ENCODE results near the gene SLC25A23. TPM values are rescaled to one million over a fixed set of nuclear protein-coding genes. Genes with fewer than 3 reads are reported as not detected.
"Not testable (repeated sequence)": the region's sequence is repeated elsewhere in the genome, so short reads cannot be mapped to it uniquely, and the experiment has no call there.

SLC25A23 gene
- total and polyA plus RNA-seq, 2 experiments from 2014 or later, result 12.5 to 33.2 TPM

DNA sequence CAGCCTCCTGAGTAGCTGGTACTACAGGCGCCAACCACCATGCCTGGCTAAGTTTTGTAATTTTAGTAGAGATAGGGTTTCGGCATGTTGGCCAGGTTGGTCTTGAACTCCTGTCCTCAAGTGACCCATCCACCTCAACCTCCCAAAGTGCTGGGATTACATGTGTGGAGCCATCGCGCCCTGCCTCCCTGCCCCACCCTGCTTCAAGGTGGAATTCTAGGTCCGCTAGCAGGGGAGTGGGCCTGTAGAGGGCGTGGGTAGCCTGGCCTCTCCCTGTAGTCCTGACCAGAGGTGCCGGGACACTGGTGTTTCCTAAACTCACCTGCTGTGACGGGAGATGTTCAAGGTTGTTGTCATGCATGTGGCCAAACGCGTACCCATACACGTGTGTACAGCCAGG, 26.4 kb downstream of the SLC25A23 start:
- WGBS, 2 experiments (ENCODE audit: low coverage in 1 of 2, low lambda C conversion rate in 2 of 2, missing lambda C conversion rate in 2 of 2), result 77 to 84% methylated on average over 7 to 11 of the region's 11 CpGs
- DNase-seq, result no peak
- Histone ChIP-seq H2AFZ (no peak overlapping the region), H3K9me2 (ENCODE audit: insufficient read depth) (no peaks in the 10 kb centered on the region), H3F3A (ENCODE audit: insufficient read depth) (no peaks in the 10 kb centered on the region), H3K4me1 (ENCODE audit: insufficient read depth) (no peaks in the 10 kb centered on the region), H4K20me1 (ENCODE audit: insufficient read depth) (no peaks in the 10 kb centered on the region), H3K9me3 (ENCODE audit: low read depth) (no peaks in the 10 kb centered on the region), H3K27me3 (replicated peaks; ENCODE audit: insufficient read depth) (no peaks in the 10 kb centered on the region), H3K36me3 (ENCODE audit: low read depth) (no peaks in the 10 kb centered on the region), H3K4me2 (ENCODE audit: unreplicated experiment) (no peak overlapping the region), H3K4me3 (no peak overlapping the region), H3K27ac (no peak overlapping the region), H3K79me2 (ENCODE audit: insufficient read depth) (no peaks in the 10 kb centered on the region), H3K9ac (no peak overlapping the region)
- in situ Hi-C loops (cut with MboI), result no loop called here
- no peak for TF ChIP-seq EZH2phosphoT487 (IDR thresholded peaks at IDR 0.05; ENCODE audit: insufficient read depth, low read depth)
- no peak for TF ChIP-seq EZH2 (IDR thresholded peaks at IDR 0.05; ENCODE audit: insufficient read depth, poor library complexity, severe bottlenecking)

DNA sequence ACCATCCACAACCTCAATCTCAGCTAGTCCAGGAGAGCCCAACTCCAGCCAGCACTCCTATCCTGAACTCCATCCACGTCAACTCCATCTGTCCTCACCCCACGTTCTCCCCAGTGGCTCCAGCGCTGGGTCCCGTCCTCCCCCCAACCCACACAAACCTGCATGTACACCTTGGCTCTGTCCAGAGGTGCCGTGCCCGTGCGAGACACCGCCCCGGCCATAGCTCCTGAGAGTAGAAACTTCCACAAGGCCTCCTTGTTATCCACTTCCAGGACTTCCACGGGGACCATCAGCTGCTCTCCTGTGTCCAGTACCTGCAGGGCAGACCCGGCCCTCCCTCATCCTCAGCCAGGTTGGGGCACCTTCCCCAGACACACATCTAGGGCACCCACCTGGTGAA, 27.7 kb downstream of the SLC25A23 start:
- no peak overlapping the region for H3K4me3 ChIP-seq
- H3K4me1 ChIP-seq (ENCODE audit: insufficient read depth), result no peaks in the 10 kb centered on the region
- no peaks in the 10 kb centered on the region for H3K27me3 ChIP-seq (replicated peaks; ENCODE audit: insufficient read depth)
- H2AFZ ChIP-seq, result no peak overlapping the region
- H3F3A ChIP-seq (ENCODE audit: insufficient read depth), result no peaks in the 10 kb centered on the region
- in situ Hi-C loops (cut with MboI), result no loop called here
- no peak overlapping the region for H3K9ac ChIP-seq
- no peaks in the 10 kb centered on the region for H3K79me2 ChIP-seq (ENCODE audit: insufficient read depth)
- H3K36me3 ChIP-seq (ENCODE audit: low read depth), result no peaks in the 10 kb centered on the region
- no peaks in the 10 kb centered on the region for H4K20me1 ChIP-seq (ENCODE audit: insufficient read depth)
- DNase-seq, result no peak
- no peak overlapping the region for H3K4me2 ChIP-seq (ENCODE audit: unreplicated experiment)
- no peak overlapping the region for H3K27ac ChIP-seq
- no peaks in the 10 kb centered on the region for H3K9me2 ChIP-seq (ENCODE audit: insufficient read depth)
- no peaks in the 10 kb centered on the region for H3K9me3 ChIP-seq (ENCODE audit: low read depth)
- TF ChIP-seq EZH2phosphoT487 (IDR thresholded peaks at IDR 0.05; ENCODE audit: insufficient read depth, low read depth) (no peak), EZH2 (IDR thresholded peaks at IDR 0.05; ENCODE audit: insufficient read depth, poor library complexity, severe bottlenecking) (no peak)
- WGBS, 2 experiments (ENCODE audit: low coverage in 1 of 2, low lambda C conversion rate in 2 of 2, missing lambda C conversion rate in 2 of 2), result 72 to 76% methylated on average over 11 of the region's 11 CpGs

DNA sequence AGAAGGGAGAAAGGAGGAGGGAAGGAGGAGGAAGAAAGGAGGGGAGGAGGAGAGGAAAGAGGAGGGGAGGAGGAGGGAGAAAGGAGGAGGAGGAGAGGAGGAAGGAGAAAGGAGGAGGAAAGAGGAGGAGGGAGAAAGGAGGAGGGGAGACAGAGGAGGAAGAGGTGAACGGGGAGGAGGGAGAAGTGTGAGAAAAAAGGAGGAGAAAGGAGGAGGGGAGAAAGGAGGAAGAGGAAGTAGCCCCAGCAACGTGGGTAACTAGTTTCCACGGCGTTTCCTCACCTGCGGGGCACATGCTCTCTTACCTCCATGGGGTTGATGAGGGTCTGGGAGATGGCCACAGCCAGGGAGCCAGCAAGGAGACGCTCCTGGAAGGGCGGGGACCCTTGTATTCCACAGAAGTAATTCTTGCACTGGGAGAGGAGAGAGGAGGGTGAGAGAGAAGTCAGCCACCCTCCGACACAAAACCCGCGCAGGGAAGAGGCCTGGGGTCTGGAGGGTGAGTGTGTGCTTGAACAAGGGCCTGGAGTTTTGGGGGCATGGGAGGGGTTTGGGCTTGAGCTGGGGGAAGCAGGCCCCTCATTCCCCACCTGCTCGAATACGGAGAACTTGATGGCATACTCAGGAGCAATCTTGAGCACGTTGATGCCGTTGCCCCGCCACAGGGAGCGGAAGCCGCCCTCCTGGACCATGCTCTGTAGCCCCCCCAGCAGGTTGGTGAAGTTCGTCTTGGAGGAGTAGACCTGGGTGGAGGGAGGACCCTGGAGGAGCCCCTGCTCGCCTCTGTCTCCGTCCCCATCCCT, 30.0 kb downstream of the SLC25A23 start:
- H3K36me3 ChIP-seq (ENCODE audit: low read depth), result no peaks in the 10 kb centered on the region
- no peaks in the 10 kb centered on the region for H3K79me2 ChIP-seq (ENCODE audit: insufficient read depth)
- no peak overlapping the region for H3K27ac ChIP-seq
- 43 to 58% methylated on average over 13 to 20 of the region's 20 CpGs for WGBS, 2 experiments (ENCODE audit: low coverage in 1 of 2, low lambda C conversion rate in 2 of 2, missing lambda C conversion rate in 2 of 2)
- no peaks in the 10 kb centered on the region for H3K9me2 ChIP-seq (ENCODE audit: insufficient read depth)
- H3K4me3 ChIP-seq, result no peak overlapping the region
- H3K9ac ChIP-seq, result no peak overlapping the region
- H3K4me1 ChIP-seq (ENCODE audit: insufficient read depth), result no peaks in the 10 kb centered on the region
- TF ChIP-seq EZH2phosphoT487 (IDR thresholded peaks at IDR 0.05; ENCODE audit: insufficient read depth, low read depth) (no peak), EZH2 (IDR thresholded peaks at IDR 0.05; ENCODE audit: insufficient read depth, poor library complexity, severe bottlenecking) (no peak)
- H3K27me3 ChIP-seq (replicated peaks; ENCODE audit: insufficient read depth), result no peaks in the 10 kb centered on the region
- H2AFZ ChIP-seq, result no peak overlapping the region
- no peaks in the 10 kb centered on the region for H3F3A ChIP-seq (ENCODE audit: insufficient read depth)
- no peak for DNase-seq
- H3K9me3 ChIP-seq (ENCODE audit: low read depth), result no peaks in the 10 kb centered on the region
- no peaks in the 10 kb centered on the region for H4K20me1 ChIP-seq (ENCODE audit: insufficient read depth)
- in situ Hi-C loops (cut with MboI), result no loop called here
- no peak overlapping the region for H3K4me2 ChIP-seq (ENCODE audit: unreplicated experiment)

DNA sequence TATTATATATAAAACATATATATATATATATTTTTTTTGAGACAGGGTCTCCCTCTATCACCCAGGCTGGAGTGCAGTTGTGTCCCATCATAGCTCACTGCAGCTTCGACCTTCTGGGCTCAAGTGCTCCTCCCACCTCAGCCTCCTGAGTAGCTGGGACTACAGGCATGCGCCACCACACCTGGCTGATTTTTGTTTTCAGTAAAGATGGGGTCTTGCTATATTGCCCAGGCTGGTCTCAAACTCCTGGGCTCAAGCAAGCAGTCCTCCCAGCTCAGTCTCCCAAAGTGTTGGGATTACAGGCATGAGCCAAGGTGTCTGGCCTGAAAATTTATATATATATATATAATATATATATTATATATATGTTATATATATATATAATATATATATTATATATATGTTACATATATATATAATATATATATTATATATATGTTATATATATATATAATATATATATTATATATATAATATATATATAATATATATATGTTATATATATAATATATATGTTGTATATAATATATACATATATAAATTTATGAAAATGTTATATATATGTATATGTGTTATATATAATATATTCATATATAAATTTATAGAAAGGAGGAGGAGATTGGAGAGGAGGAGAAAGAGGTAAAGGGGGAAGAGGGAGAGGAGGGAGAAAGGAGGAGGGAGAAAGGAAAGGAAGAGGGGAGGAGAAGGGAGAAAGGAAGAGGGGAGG, 30.7 kb downstream of the SLC25A23 start:
- H3K4me1 ChIP-seq (ENCODE audit: insufficient read depth); H3K79me2 ChIP-seq (ENCODE audit: insufficient read depth); H3K27ac ChIP-seq; H3K4me3 ChIP-seq; H4K20me1 ChIP-seq (ENCODE audit: insufficient read depth); in situ Hi-C loops (cut with MboI); H2AFZ ChIP-seq; H3K9me3 ChIP-seq (ENCODE audit: low read depth); H3F3A ChIP-seq (ENCODE audit: insufficient read depth); H3K4me2 ChIP-seq (ENCODE audit: unreplicated experiment); H3K27me3 ChIP-seq (replicated peaks; ENCODE audit: insufficient read depth); H3K9ac ChIP-seq; DNase-seq; H3K9me2 ChIP-seq (ENCODE audit: insufficient read depth); H3K36me3 ChIP-seq (ENCODE audit: low read depth): not testable (repeated sequence)
- WGBS, 2 experiments (ENCODE audit: low coverage in 1 of 2, low lambda C conversion rate in 2 of 2, missing lambda C conversion rate in 2 of 2), result 62 to 73% methylated on average over 2 of the region's 2 CpGs

Data from GM23248 (cell line).